ENCODE data around the gene EEF1AKMT3. TPM values are rescaled to one million over a fixed set of nuclear protein-coding genes. Genes with fewer than 3 reads are reported as not detected.

EEF1AKMT3 gene
- total RNA-seq, 2 experiments from 2014 or later = 3.6 to 4.6 TPM

DNA sequence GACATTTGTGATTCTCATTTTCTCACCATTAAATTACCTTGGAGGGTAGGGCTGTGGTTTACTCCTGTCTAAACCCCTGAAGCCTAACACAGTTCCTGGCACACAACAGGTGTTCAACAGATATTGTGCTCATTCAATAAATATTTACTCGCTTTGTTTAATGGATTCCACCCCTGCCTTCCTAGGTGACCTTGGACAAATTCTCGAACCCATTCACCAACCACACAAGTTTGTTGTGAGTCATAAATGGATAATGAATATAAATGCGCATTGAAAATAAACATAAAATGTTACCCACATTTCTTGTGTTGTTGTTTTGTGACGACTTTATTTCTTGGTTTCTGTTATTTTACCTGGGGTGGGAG is 9.8 kb downstream of the EEF1AKMT3 start:
- intact Hi-C loops (cut with micrococcal nuclease) = loop anchor here (1.0 to 5.0 kb wide), 8 partner anchors 10 to 200 kb away; partner anchors contain the start of genes CDK4, EEF1AKMT3 and METTL1
- Mint-ChIP-seq H3K36me3 (ENCODE audit: low read depth) (peaks cover 17% of the 10 kb centered on the region), H3K9me3 (no peaks in the 10 kb centered on the region), H3K4me3 (peak overlapping the region; percentile 100), H3K4me1 (ENCODE audit: low read depth) (peaks cover 29% of the 10 kb centered on the region), H3K27ac (peak overlapping the region; percentile 86), H3K27me3 (ENCODE audit: low read depth) (no peaks in the 10 kb centered on the region)
- CTCF ChIA-PET = interaction anchor here (0.7 to 2.9 kb wide), 13 partner anchors 11 to 135 kb away, joined by 3 to 20 read pairs (median 5); partner anchors contain the start of gene AVIL
- DNase-seq = no peak

DNA sequence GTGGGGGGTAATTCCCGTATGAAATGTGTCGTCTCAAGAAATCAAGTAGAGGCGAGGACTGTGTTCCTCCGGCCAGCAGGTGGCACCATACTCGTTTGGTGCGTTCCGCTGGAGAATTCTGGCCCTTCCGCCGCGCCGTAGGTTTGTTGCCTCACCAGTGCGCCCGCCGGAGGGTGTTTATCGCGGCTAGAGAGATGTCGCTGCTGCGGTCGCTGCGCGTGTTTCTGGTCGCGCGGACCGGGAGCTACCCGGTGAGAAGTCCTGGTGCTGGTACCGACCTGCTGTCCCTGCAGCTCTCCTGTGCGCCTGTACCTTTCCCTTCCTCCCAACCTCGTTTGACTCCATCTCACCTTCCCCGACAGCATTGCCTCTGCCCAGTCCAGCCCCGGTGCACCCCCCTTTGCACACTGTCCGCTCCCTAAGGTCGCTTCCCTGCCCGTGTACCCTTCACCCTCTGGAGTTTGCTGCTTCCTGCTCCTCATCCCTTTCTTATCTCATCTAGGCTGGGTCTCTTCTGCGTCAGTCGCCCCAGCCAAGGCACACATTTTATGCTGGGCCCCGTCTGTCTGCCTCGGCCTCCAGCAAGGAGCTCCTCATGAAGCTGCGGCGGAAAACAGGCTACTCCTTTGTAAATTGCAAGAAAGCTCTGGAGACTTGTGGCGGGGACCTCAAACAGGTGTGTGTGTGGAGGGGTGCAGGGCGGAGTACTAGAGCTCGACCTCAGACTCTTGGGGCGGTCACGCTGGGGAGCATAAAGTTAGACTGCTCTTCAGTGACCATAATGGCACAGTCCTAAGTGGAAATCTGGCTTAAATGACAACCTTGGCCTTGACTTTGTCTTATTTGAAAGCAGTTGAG is 10.4 kb downstream of the EEF1AKMT3 start, which contains the start of gene TSFM:
Gene TSFM, plus strand, starts transcription at position 180 of the 858 bp plus-strand sequence. Its CDS starts 15 bp downstream, at position 195.
- H3K27me3 Mint-ChIP-seq (ENCODE audit: low read depth) = no peaks in the 10 kb centered on the region
- H3K27ac Mint-ChIP-seq = peak within 1 kb of the TSS; percentile 86
- H3K4me3 Mint-ChIP-seq = peak within 1 kb of the TSS; percentile 100
- intact Hi-C loops (cut with micrococcal nuclease) = loop anchor here (1.0 to 5.0 kb wide), 8 partner anchors 11 to 201 kb away; partner anchors contain the start of genes CDK4, EEF1AKMT3 and METTL1
- peaks cover 20% of the 10 kb centered on the region for H3K36me3 Mint-ChIP-seq (ENCODE audit: low read depth)
- CTCF ChIA-PET = interaction anchor here (0.6 to 2.9 kb wide), 21 partner anchors 10 to 124 kb away, joined by 3 to 20 read pairs (median 5); partner anchors contain the start of genes AVIL and CDK4
- peaks cover 29% of the 10 kb centered on the region for H3K4me1 Mint-ChIP-seq (ENCODE audit: low read depth)
- DNase-seq = peak; percentile 99
- no peaks in the 10 kb centered on the region for H3K9me3 Mint-ChIP-seq

DNA sequence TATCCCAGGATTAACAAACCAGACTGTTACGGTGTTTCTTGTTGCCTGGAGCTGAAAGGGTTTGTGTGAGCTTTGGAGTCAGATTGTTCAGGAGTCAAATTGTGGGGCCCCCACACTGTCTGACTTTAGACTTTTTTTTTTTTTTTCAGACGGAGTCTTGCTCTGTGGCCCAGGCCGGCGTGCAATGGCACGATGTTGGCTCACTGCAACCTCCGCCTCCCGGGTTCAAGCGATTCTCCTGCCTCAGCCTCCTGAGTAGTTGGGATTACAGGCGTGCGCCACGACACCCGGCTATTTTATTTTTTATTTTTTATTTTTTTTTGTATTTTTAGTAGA is 11.0 kb downstream of the EEF1AKMT3 start:
- H3K27ac Mint-ChIP-seq = no peak overlapping the region
- no peaks in the 10 kb centered on the region for H3K9me3 Mint-ChIP-seq
- DNase-seq = no peak
- no peaks in the 10 kb centered on the region for H3K27me3 Mint-ChIP-seq (ENCODE audit: low read depth)
- intact Hi-C loops (cut with micrococcal nuclease) = loop anchor here (2.0 to 5.0 kb wide), 2 partner anchors 19 to 201 kb away; no protein-coding TSS in a partner anchor
- CTCF ChIA-PET = interaction anchor here (0.8 to 2.9 kb wide), 17 partner anchors 10 to 124 kb away, joined by 3 to 20 read pairs (median 5); partner anchors contain the start of genes AVIL and CDK4
- H3K36me3 Mint-ChIP-seq (ENCODE audit: low read depth) = peaks cover 22% of the 10 kb centered on the region
- H3K4me1 Mint-ChIP-seq (ENCODE audit: low read depth) = peaks cover 29% of the 10 kb centered on the region
- H3K4me3 Mint-ChIP-seq = peak overlapping the region; percentile 100

DNA sequence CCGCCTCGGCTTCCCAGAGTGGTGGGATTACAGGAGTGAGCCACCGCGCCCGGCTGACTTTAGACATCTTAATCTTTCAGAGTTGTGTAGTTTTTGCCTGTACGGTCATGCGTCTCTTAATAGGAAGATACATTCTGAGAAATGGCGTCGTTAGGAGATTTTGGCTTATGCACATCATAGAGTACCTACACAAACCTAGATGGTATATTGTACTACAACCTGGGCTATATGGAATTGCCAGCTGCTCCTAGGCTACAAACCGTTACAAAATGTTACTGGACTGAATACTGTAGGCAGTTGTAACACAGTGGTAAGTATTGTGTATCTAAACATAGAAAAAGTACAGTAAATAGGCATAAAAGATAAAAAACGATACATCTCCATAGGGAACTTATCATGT is 11.4 kb downstream of the EEF1AKMT3 start:
- H3K27ac Mint-ChIP-seq = peak overlapping the region; percentile 15
- no peak for DNase-seq
- no peaks in the 10 kb centered on the region for H3K27me3 Mint-ChIP-seq (ENCODE audit: low read depth)
- CTCF ChIA-PET = interaction anchor here (0.9 to 2.9 kb wide), 12 partner anchors 9 to 123 kb away, joined by 3 to 20 read pairs (median 5); no protein-coding TSS in a partner anchor
- peak overlapping the region; percentile 68 for H3K4me3 Mint-ChIP-seq
- intact Hi-C loops (cut with micrococcal nuclease) = loop anchor here (2.0 to 5.0 kb wide), 2 partner anchors 19 to 202 kb away; no protein-coding TSS in a partner anchor
- H3K4me1 Mint-ChIP-seq (ENCODE audit: low read depth) = peaks cover 31% of the 10 kb centered on the region
- H3K36me3 Mint-ChIP-seq (ENCODE audit: low read depth) = peaks cover 26% of the 10 kb centered on the region
- H3K9me3 Mint-ChIP-seq = no peaks in the 10 kb centered on the region

DNA sequence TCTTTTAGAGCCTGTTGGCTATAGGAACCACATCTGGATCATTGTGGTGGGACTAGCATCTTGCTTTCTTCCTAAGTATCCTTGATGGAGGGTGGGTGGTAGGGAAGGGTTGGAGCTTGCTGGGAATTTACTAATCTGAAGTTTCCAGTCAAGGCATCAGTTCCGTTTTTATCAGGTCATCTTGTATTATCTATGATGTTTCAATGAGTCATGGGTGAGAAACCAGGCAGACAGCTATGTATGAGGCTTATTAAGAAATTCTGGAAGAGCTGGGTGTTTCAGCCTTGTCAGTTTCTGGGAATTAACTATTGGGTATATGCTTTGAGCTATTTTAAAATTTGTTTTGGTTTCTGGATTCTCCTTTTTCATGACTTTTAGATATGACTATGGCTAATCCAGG is 21.5 kb downstream of the EEF1AKMT3 start:
- Mint-ChIP-seq H3K36me3 (ENCODE audit: low read depth) (peaks cover 23% of the 10 kb centered on the region), H3K4me3 (no peak overlapping the region), H3K9me3 (no peaks in the 10 kb centered on the region), H3K27ac (peak overlapping the region; percentile 76), H3K4me1 (ENCODE audit: low read depth) (peaks cover 13% of the 10 kb centered on the region), H3K27me3 (ENCODE audit: low read depth) (no peaks in the 10 kb centered on the region)
- intact Hi-C loops (cut with micrococcal nuclease) = no loop called here
- CTCF ChIA-PET = interaction anchor here (1.0 to 2.7 kb wide), 6 partner anchors 9 to 111 kb away, joined by 3 to 20 read pairs (median 4); partner anchors contain the start of gene TSFM
- DNase-seq = no peak

DNA sequence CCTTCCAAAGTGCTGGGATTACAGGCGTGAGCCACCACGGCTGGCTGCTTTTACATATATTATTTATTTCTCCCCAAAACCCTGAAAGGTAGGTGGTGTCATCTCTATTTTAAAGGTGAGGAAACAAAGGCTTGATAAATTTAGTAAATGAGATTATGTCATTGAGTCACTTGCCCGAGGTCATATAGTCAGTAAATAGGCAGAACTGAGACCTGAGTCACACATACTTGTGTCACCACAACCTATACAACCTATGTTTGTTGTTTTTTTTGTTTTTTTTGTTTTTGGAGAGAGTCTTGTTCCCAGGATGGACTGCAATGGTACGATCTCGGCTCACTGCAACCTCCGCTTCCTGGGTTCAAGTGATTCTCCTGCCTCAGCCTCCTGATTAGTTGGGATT is 22.9 kb downstream of the EEF1AKMT3 start:
- no peak overlapping the region for H3K27ac Mint-ChIP-seq
- H3K27me3 Mint-ChIP-seq (ENCODE audit: low read depth) = no peaks in the 10 kb centered on the region
- peaks cover 13% of the 10 kb centered on the region for H3K4me1 Mint-ChIP-seq (ENCODE audit: low read depth)
- CTCF ChIA-PET = interaction anchor here (1.1 to 2.1 kb wide), 3 partner anchors 8 to 39 kb away, joined by 3 to 14 read pairs (median 4); no protein-coding TSS in a partner anchor
- no peak for DNase-seq
- intact Hi-C loops (cut with micrococcal nuclease) = no loop called here
- no peaks in the 10 kb centered on the region for H3K9me3 Mint-ChIP-seq
- peaks cover 21% of the 10 kb centered on the region for H3K36me3 Mint-ChIP-seq (ENCODE audit: low read depth)
- no peak overlapping the region for H3K4me3 Mint-ChIP-seq

DNA sequence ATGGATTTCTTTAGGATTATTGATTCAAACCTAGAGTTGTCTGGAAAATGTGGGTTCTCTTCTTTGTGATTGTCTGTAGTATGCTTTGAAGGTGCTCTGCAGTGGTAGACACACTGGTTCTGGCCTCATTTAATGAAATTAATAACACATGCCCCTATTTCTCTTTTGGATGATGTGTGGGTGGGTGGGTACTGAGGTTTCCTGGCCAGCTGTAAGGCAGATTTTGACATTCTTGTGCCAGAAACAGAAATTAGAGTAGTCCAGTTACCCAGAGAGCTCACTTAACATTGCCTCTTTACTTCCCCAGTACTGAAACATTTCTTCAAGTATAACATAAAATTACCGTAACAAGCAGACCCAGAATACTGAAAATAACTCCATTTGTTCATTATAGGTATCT is 24.6 kb downstream of the EEF1AKMT3 start:
- Mint-ChIP-seq H3K27me3 (ENCODE audit: low read depth) (no peaks in the 10 kb centered on the region), H3K9me3 (no peaks in the 10 kb centered on the region), H3K27ac (peak overlapping the region; percentile 4), H3K36me3 (ENCODE audit: low read depth) (peaks cover 20% of the 10 kb centered on the region), H3K4me1 (ENCODE audit: low read depth) (peaks cover 13% of the 10 kb centered on the region), H3K4me3 (no peak overlapping the region)
- intact Hi-C loops (cut with micrococcal nuclease) = no loop called here
- CTCF ChIA-PET = interaction anchor here (2.7 to 21.5 kb wide), 2 partner anchors 14 to 105 kb away, joined by 8 to 255 read pairs; partner anchors contain the start of gene TSFM
- no peak for DNase-seq

DNA sequence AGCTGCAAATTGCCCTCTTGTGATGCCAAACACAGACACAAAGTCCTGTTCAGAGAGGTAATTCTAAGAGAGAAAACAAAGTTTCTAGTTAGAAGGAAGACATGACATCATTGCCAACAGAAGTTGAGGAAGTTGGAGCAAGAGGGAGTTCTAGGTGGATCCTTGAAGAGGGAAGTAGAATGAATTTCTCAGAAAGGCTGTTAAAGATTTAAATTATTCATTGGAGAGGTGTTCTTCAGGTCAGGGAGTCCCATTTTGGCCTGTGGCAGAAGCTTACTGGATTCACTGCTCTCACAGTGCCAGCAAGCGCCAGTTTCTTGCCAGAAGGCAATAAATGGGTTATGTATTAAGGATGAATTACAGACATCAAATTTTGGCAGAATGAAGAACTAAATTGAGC is 25.5 kb downstream of the EEF1AKMT3 start:
- H3K36me3 Mint-ChIP-seq (ENCODE audit: low read depth) = peaks cover 15% of the 10 kb centered on the region
- CTCF ChIA-PET = interaction anchor here (2.7 to 21.5 kb wide), 2 partner anchors 15 to 104 kb away, joined by 8 to 255 read pairs; partner anchors contain the start of gene TSFM
- no peak for DNase-seq
- peaks cover 11% of the 10 kb centered on the region for H3K4me1 Mint-ChIP-seq (ENCODE audit: low read depth)
- no peak overlapping the region for H3K4me3 Mint-ChIP-seq
- no peak overlapping the region for H3K27ac Mint-ChIP-seq
- no peaks in the 10 kb centered on the region for H3K27me3 Mint-ChIP-seq (ENCODE audit: low read depth)
- intact Hi-C loops (cut with micrococcal nuclease) = no loop called here
- H3K9me3 Mint-ChIP-seq = no peaks in the 10 kb centered on the region

DNA sequence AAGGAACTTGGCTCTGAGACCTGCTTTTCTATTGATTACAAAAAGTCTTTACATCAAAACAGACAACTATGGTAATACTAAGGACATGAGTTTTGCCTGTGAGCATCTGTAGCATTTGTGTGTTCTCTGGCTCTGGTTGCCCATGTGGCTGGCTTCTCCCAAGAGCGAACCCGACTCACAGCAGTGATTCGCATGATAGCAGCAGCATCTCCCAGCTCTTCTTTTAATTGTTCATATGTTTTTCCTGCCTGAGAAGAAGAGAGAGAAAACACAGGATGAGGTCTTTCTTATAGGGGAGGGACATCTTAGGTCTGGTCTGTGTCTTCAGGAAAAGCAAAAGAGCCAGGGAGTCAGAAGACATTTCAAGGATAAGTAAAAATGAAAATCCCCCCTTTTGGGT is 28.6 kb downstream of the EEF1AKMT3 start:
- intact Hi-C loops (cut with micrococcal nuclease) = no loop called here
- peaks cover 10% of the 10 kb centered on the region for H3K36me3 Mint-ChIP-seq (ENCODE audit: low read depth)

DNA sequence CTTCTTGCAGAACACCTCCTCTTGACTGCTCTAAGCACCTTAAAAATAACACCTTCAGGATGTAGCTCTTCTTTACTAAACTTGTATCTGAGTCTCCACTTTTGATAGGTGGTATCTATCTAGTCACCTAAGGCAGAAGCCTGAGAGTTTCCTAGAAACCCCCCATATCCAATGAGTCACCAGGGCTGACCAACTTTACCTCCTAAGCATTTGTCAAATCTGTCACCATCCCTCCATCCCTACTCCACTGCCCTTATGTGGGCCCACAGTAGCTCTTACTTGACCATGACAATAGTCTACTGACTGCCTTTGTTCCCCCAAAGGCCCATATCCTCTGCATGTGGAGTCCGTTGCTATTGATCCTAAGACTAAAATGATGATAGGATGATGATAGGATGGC is 30.2 kb downstream of the EEF1AKMT3 start:
- Mint-ChIP-seq H3K27me3 (ENCODE audit: low read depth) (no peaks in the 10 kb centered on the region), H3K4me1 (ENCODE audit: low read depth) (no peaks in the 10 kb centered on the region), H3K9me3 (no peaks in the 10 kb centered on the region), H3K36me3 (ENCODE audit: low read depth) (peaks cover 2% of the 10 kb centered on the region), H3K27ac (no peak overlapping the region), H3K4me3 (no peak overlapping the region)
- no peak for DNase-seq
- CTCF ChIA-PET = interaction anchor here (0.7 to 21.5 kb wide), 22 partner anchors 8 to 129 kb away, joined by 3 to 255 read pairs (median 5); partner anchors contain the start of gene TSFM
- intact Hi-C loops (cut with micrococcal nuclease) = loop anchor here (1.0 kb wide), 3 partner anchors 29 to 103 kb away; no protein-coding TSS in a partner anchor

More for the DNA sequence above, 28.6 kb downstream of the EEF1AKMT3 start:
- no peaks in the 10 kb centered on the region for H3K27me3 Mint-ChIP-seq (ENCODE audit: low read depth)
- no peaks in the 10 kb centered on the region for H3K9me3 Mint-ChIP-seq
- H3K4me3 Mint-ChIP-seq = no peak overlapping the region
- CTCF ChIA-PET = interaction anchor here (21.5 kb wide), 1 partner anchor 101 kb away, joined by 255 read pairs; no protein-coding TSS in a partner anchor
- no peak overlapping the region for H3K27ac Mint-ChIP-seq
- no peaks in the 10 kb centered on the region for H3K4me1 Mint-ChIP-seq (ENCODE audit: low read depth)
- no peak for DNase-seq

DNA sequence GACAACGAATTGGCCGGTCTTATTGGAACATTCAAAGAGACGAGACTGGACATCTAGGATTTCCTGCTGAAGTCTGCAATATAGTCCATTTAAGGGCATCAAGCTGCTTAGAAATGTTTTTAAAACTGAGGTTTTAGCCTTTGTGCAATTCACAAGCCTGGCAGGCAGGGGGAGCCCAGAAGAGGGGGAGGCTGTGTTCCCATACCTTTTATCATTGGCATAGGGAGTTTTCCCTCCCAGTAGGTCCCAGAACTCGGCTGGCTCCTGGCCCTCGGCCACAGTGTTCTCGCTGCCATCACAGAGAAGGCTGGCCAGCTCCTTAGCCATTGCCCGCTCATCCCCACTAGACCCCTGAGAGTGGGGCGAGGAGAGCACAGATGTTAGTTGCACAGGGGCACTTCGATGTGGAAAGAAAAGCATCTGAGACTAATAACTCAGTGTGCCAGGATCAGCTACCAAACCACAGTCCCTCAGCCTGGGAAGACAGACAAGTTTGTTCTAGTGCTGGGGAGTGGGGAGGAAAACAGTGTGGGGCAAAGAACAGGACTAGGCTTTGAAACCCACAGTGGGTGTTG is 31.0 kb downstream of the EEF1AKMT3 start:
- CTCF ChIA-PET = interaction anchor here (0.9 to 21.5 kb wide), 22 partner anchors 9 to 1796 kb away, joined by 3 to 255 read pairs (median 5); partner anchors contain the start of gene TSFM
- Mint-ChIP-seq H3K27me3 (ENCODE audit: low read depth) (no peaks in the 10 kb centered on the region), H3K36me3 (ENCODE audit: low read depth) (peaks cover 2% of the 10 kb centered on the region), H3K4me3 (no peak overlapping the region), H3K4me1 (ENCODE audit: low read depth) (no peaks in the 10 kb centered on the region), H3K9me3 (no peaks in the 10 kb centered on the region), H3K27ac (no peak overlapping the region)
- peak; percentile 51 for DNase-seq
- intact Hi-C loops (cut with micrococcal nuclease) = loop anchor here (1.0 kb wide), 3 partner anchors 28 to 102 kb away; no protein-coding TSS in a partner anchor
